Uterus (tissue), 2 donors: ENCODE measurements around the gene PIK3C2G.

Source experiments
- POLR2A ChIP-seq, 2 donors: fragments of 450-650 bp; IDR thresholded peaks; one replicate each; pipeline ENCODE4 v1.6.1; 2016; ENCODE audit warnings: antibody characterized with exemption in 2 of 2, mild to moderate bottlenecking in 1 of 2, moderate library complexity in 1 of 2
- TF ChIP-seq, protein P1 (sequence below), 4 experiments: fragments of 200-600 bp in 2 of 4; fragments of 450-650 bp in 2 of 4; sonication (generic) in 2 of 4; IDR thresholded peaks; one replicate each; pipeline ENCODE4 v1.5.1; 2016 to 2019; ENCODE audit warnings: antibody characterized with exemption in 4 of 4, mild to moderate bottlenecking in 2 of 4, moderate library complexity in 1 of 4

GRCh38 chr12:18655351-18655750 lies 394.0 kb downstream of the PIK3C2G start:
- TF ChIP-seq, protein P1, sequence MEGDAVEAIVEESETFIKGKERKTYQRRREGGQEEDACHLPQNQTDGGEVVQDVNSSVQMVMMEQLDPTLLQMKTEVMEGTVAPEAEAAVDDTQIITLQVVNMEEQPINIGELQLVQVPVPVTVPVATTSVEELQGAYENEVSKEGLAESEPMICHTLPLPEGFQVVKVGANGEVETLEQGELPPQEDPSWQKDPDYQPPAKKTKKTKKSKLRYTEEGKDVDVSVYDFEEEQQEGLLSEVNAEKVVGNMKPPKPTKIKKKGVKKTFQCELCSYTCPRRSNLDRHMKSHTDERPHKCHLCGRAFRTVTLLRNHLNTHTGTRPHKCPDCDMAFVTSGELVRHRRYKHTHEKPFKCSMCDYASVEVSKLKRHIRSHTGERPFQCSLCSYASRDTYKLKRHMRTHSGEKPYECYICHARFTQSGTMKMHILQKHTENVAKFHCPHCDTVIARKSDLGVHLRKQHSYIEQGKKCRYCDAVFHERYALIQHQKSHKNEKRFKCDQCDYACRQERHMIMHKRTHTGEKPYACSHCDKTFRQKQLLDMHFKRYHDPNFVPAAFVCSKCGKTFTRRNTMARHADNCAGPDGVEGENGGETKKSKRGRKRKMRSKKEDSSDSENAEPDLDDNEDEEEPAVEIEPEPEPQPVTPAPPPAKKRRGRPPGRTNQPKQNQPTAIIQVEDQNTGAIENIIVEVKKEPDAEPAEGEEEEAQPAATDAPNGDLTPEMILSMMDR (IDR thresholded peaks at IDR 0.05) = no peak
- TF ChIP-seq POLR2A (IDR thresholded peaks at IDR 0.05) = no peak
